Retinal pigment epithelial cell (primary cell): ENCODE results near the gene NDST4.
A peak's percentile ranks its signal among the peaks of the same experiment; 100 is the strongest.

Experiments
- DNase-seq: peaks from one replicate; pipeline ENCODE4 v3.0.0-alpha.2; 2010; ENCODE audit warnings: low read depth
- H3K4me3 ChIP-seq: 2 replicates; pipeline ENCODE4 v1.5.1; 2011; ENCODE audit warnings: mild to moderate bottlenecking, low read length, control low read depth, moderate library complexity
- TF ChIP-seq, protein P1 (sequence below): conservative IDR thresholded peaks from 2 replicates; pipeline ENCODE4 v1.5.1; 2011; ENCODE audit warnings: low read depth, low read length, control low read depth, inconsistent platforms

NDST4 gene

GRCh38 chr4:115110191-115111181, 2.9 kb downstream of the NDST4 start:
- no peak for DNase-seq
- TF ChIP-seq, protein P1, sequence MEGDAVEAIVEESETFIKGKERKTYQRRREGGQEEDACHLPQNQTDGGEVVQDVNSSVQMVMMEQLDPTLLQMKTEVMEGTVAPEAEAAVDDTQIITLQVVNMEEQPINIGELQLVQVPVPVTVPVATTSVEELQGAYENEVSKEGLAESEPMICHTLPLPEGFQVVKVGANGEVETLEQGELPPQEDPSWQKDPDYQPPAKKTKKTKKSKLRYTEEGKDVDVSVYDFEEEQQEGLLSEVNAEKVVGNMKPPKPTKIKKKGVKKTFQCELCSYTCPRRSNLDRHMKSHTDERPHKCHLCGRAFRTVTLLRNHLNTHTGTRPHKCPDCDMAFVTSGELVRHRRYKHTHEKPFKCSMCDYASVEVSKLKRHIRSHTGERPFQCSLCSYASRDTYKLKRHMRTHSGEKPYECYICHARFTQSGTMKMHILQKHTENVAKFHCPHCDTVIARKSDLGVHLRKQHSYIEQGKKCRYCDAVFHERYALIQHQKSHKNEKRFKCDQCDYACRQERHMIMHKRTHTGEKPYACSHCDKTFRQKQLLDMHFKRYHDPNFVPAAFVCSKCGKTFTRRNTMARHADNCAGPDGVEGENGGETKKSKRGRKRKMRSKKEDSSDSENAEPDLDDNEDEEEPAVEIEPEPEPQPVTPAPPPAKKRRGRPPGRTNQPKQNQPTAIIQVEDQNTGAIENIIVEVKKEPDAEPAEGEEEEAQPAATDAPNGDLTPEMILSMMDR = no peak
- H3K4me3 ChIP-seq = no peak overlapping the region

GRCh38 chr4:115108850-115109249, 4.6 kb downstream of the NDST4 start:
- H3K4me3 ChIP-seq = no peak overlapping the region
- TF ChIP-seq, protein P1 = no peak
- DNase-seq = no peak

GRCh38 chr4:115107411-115107810, 6.0 kb downstream of the NDST4 start:
- TF ChIP-seq, protein P1 = no peak
- no peak overlapping the region for H3K4me3 ChIP-seq
- no peak for DNase-seq

DNA sequence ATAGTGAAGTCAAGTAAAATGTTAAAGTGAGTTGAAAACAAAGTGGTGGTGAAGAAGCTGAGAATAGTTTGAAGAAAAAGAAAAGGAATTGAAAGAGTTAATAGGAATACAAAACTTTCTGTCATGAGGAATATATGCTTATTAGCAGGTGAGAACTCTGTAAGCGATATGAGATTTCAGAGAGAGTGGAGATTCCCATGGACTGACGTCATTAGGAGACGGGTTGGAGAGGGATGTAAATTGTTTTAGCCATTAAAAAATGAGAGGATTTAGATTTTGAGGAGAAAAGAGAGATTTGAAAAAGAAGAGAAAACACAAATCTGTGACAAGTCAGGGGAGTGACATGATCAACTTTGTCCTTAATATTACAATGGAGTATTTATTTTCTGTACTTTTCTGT, 11.7 kb downstream of the NDST4 start:
- H3K4me3 ChIP-seq = no peak overlapping the region
- TF ChIP-seq, protein P1 = no peak
- no peak for DNase-seq

DNA sequence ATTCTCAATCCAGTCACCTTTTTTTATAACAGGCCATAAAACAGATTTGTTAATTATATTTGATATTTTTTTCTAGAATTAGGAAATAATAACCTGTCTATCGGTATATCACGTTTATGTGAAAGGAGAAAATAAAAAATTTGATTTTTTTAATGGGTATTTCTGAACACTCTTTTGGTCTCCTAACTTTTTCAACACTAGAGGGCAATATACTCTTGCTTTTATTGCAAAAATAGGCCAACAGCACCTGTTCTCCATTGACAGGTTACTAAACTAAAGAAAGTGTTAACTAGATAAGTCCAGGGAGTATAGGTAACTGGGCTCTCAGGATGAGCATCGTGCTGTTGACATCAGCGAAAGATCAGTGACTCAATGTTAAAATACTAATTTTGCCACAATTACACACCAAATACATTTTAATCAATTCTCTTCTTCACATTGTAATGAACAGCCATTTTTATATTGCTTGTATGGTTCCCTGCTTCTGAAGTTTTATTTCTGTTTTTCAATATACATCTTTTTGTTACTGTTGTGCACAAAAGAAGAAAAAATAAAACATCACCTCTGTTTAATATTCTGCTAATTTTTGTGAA, 22.8 kb downstream of the NDST4 start:
- no peak for DNase-seq
- H3K4me3 ChIP-seq = no peak overlapping the region
- TF ChIP-seq, protein P1 = peak; percentile 67

DNA sequence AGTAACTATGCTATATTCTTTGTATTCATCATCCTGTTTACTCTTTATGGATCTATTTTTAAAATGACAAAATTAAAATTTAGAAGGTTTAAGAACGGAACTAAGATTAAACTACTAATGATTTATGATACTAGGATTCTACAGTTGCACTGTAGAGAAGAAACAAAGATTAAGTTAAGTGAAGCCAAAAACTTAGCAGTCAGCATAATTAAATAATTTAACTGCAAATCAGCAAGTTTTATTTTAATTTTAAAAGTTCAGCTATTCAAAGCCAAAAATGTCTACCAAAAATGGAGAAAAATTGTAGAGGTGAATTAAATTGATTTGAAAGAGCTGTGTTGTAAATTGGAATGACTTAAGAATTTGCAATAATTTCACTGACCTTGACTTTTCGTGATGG, 30.8 kb downstream of the NDST4 start:
- no peak overlapping the region for H3K4me3 ChIP-seq
- TF ChIP-seq, protein P1 = no peak
- no peak for DNase-seq
